ENCODE measurements around the gene TCP11L1. TPM values are rescaled to one million over a fixed set of nuclear protein-coding genes. Genes with fewer than 3 reads are reported as not detected.

Gene TCP11L1
- total and polyA plus RNA-seq, 7 donors, result 4.2 to 70.3 (median 38.7) TPM

DNA sequence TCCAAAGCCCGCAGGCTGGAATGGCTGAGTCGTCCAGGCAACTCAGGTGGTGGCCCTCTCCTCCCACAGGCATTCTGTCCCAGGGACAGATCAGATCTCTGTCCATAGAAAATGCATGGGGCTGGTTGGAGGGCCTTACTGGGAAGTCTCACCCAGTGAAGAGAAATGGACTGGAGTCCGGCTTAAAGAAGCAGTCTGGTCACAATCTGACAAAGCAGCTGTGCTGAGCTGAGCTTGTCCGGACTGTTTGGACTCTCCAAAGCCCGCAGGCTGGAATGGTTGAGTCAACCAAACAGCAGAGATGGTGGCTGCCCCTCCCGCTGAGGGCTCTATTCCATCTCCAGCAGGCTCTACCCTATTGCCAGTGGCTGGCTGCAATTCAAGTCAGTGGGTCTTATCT is 38.1 kb upstream of the TCP11L1 start:
- 79 to 86% methylated on average over 6 of the region's 6 CpGs for WGBS, 2 donors
- no peak for DNase-seq
- intact Hi-C loops (cut with DNase I), result no loop called here
- TF ChIP-seq EP300 (IDR thresholded peaks at IDR 0.05), result no peak
- no peaks in the 10 kb centered on the region for H3K27me3 ChIP-seq
- no peaks in the 10 kb centered on the region for H3K36me3 ChIP-seq
- H3K4me1 ChIP-seq, result peaks cover 0 to 17% (median 11%) of the 10 kb centered on the region in 4 donors
- no peak overlapping the region for H3K4me3 ChIP-seq
- H3K27ac ChIP-seq, result no peak overlapping the region
- no peaks in the 10 kb centered on the region for H3K9me3 ChIP-seq

DNA sequence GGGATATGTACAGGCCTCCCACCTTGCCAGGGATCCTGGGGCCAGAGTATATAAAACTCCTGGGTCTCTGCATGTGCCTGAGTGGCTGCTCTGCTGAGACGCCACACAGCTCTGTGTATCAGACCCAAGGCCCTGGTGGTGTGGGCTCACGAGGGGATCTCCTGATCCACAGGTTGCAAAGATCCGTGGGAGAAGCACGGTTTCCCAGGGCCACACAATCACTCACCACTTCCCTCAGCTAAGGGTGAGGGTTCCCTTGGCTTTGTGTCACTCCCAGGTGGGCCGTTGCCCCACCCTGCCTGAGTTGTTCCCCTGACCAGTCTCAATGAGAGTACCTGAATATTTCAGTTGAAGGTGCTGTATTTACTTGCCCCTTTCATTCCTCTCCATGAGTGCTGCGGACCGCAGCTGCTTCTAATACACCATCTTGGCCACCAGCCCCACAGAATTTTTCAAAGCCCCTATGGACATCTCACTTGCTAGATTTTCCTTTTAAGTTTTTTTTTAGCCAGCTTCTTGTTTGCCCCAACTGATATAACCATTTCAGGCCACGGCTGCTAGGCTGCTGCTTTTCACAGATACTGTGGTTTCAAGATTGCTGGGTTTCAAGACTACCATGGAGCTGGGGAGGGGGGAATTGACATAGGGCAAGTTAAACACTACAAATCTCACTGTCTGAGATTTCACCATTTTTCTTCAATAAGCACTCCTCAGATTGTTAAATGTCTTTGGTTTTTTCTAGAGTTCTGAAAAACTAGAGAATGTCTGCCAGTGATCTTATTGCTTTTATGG is 37.4 kb upstream of the TCP11L1 start:
- H3K9me3 ChIP-seq, result no peaks in the 10 kb centered on the region
- no peaks in the 10 kb centered on the region for H3K36me3 ChIP-seq
- peaks cover 0 to 17% (median 11%) of the 10 kb centered on the region in 4 donors for H3K4me1 ChIP-seq
- intact Hi-C loops (cut with DNase I), result no loop called here
- H3K27ac ChIP-seq, result no peak overlapping the region
- H3K4me3 ChIP-seq, result no peak overlapping the region
- TF ChIP-seq POLR2AphosphoS5 (IDR thresholded peaks at IDR 0.05) (no peak), POLR2A (IDR thresholded peaks at IDR 0.05) (no peak), EP300 (IDR thresholded peaks at IDR 0.05) (no peak)
- TF ChIP-seq, protein P1, sequence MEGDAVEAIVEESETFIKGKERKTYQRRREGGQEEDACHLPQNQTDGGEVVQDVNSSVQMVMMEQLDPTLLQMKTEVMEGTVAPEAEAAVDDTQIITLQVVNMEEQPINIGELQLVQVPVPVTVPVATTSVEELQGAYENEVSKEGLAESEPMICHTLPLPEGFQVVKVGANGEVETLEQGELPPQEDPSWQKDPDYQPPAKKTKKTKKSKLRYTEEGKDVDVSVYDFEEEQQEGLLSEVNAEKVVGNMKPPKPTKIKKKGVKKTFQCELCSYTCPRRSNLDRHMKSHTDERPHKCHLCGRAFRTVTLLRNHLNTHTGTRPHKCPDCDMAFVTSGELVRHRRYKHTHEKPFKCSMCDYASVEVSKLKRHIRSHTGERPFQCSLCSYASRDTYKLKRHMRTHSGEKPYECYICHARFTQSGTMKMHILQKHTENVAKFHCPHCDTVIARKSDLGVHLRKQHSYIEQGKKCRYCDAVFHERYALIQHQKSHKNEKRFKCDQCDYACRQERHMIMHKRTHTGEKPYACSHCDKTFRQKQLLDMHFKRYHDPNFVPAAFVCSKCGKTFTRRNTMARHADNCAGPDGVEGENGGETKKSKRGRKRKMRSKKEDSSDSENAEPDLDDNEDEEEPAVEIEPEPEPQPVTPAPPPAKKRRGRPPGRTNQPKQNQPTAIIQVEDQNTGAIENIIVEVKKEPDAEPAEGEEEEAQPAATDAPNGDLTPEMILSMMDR (IDR thresholded peaks at IDR 0.05), result no peak
- DNase-seq, result no peak
- WGBS, 2 donors, result 88 to 92% methylated on average over 8 of the region's 8 CpGs
- H3K27me3 ChIP-seq, result no peaks in the 10 kb centered on the region

DNA sequence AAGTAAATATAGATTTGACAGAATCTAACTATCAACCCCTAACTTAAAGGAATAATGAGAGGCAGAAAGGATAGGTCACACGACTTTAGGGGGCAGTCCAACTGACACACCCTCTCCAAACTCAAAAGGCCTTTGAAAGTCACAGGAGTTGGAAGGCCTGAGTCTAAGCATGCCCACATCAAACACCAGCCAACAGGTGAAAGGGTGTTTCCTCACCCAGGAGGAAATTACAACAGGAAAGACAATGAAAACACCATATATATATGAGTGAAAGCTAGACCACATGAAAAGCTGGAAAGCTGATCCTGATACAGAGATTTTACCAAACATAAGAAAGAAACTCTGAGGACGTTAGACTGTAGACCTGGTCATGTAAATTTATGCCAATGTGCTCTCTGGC is 34.2 kb upstream of the TCP11L1 start:
- H3K27me3 ChIP-seq, result no peaks in the 10 kb centered on the region
- no peak for DNase-seq
- no peak overlapping the region for H3K27ac ChIP-seq
- no peak overlapping the region for H3K4me3 ChIP-seq
- no peaks in the 10 kb centered on the region for H3K36me3 ChIP-seq
- H3K4me1 ChIP-seq, result peaks cover 0 to 9% (median 6%) of the 10 kb centered on the region in 4 donors
- WGBS, 2 donors, result 16 to 38% methylated on average over 2 of the region's 2 CpGs
- intact Hi-C loops (cut with DNase I), result no loop called here
- TF ChIP-seq POLR2AphosphoS5 (IDR thresholded peaks at IDR 0.05) (no peak), POLR2A (IDR thresholded peaks at IDR 0.05) (no peak)
- no peaks in the 10 kb centered on the region for H3K9me3 ChIP-seq

DNA sequence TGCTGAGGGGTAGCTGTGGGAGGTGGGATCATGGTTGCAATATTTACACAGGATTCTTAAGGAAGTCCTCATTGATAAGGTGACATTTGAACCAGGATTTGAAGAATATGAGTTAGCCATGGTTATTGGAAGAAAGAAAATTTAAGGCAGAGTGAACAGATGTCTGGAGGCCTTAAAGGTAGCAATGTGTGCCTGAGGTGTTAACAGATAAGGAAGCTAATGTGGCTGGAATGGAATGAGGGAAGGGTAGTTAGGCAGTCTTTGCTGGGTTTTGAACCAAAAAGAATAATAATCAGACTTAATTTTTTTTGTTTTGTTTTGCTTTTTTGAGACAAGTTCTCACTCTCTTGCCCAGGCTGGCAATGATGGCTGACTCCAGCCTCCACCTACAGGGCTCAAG is 33.4 kb upstream of the TCP11L1 start:
- intact Hi-C loops (cut with DNase I), result no loop called here

DNA sequence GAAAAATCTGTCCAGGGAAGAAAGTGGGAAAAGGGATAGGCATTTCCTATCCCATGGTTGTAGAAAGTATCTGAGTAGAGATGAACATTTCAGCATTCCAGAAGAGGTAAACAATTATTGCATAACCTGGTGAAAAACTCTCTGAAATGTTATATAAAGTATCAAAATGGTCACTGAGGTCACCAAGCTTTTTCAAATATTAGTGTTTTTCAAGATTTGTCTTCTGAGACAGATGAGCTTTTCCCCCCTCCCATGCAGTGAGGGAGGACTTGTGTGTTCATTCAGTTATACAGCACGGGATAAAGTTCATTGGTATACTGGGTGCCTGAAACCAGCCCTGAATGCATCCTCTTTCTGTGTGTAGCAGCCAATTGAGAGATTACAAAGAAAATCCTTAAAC is 25.6 kb upstream of the TCP11L1 start:
- DNase-seq, result no peak
- Histone ChIP-seq H3K27ac (no peak overlapping the region), H3K9me3 (no peaks in the 10 kb centered on the region), H3K4me3 (no peak overlapping the region), H3K36me3 (no peaks in the 10 kb centered on the region), H3K4me1 (peaks cover 0 to 13% (median 10%) of the 10 kb centered on the region in 4 donors), H3K27me3 (no peaks in the 10 kb centered on the region)
- intact Hi-C loops (cut with DNase I), result loop anchor here (10.0 kb wide), 1 partner anchor 49 kb away; no protein-coding TSS in a partner anchor
- no peak for TF ChIP-seq EP300 (IDR thresholded peaks at IDR 0.05)
- TF ChIP-seq POLR2A (IDR thresholded peaks at IDR 0.05), result no peak
- 8 to 46% methylated on average over 1 of the region's 1 CpG for WGBS, 2 donors

More for the DNA sequence above, 33.4 kb upstream of the TCP11L1 start:
- TF ChIP-seq, protein P1 (IDR thresholded peaks at IDR 0.05), result no peak
- TF ChIP-seq EP300 (IDR thresholded peaks at IDR 0.05) (no peak), POLR2AphosphoS5 (IDR thresholded peaks at IDR 0.05) (no peak), POLR2A (IDR thresholded peaks at IDR 0.05) (no peak)
- H3K4me1 ChIP-seq, result peaks cover 0 to 1% (median 0%) of the 10 kb centered on the region in 4 donors
- DNase-seq, result no peak
- no peaks in the 10 kb centered on the region for H3K27me3 ChIP-seq
- H3K4me3 ChIP-seq, result no peak overlapping the region
- no peak overlapping the region for H3K27ac ChIP-seq
- H3K36me3 ChIP-seq, result no peaks in the 10 kb centered on the region
- H3K9me3 ChIP-seq, result no peaks in the 10 kb centered on the region

DNA sequence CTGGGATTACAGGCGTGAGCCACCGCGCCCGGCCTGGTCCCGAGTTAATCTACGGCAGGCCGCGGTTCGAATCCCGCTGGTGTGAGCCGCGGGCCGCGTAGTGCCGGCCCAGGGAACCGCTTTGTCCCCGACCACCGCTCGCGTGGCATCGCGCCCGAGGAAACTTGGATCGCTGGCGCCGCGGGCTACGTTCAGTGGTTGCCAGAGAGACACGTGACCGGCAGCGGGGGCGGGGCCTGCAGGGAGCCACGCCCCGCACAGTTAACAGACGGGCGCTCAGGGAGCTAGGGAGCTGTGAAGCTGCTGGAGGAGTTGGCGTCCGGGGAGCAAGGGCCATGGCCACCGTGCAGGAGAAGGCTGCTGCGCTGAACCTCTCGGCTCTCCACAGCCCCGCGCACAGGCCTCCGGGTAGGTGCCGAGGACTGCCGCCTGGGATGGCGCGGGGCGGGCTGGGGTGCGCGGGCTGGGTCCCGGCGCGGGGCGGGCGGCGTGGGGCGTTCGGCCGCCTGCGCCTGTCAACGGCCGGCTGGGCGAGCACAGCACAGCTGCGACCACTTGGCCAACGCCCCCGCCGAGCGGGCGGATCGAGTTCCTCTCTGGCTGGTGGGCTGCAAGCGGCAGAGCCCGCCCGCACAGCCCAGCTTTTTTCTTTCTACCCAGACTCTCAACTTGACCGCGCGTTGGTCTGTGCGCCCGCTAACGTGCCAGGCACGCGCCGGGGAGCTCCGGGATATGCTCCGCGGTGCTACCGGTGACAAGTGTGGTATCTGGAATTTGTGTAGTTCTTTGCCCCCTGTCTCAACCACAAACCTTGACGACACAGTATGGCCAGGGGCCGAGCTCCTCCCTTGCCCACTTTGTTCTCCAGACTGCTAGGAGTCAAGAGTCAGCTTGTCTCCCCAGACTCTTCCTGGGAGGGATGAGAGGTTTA is 23.5 kb upstream of the TCP11L1 start, which contains the start of gene DEPDC7:
Gene DEPDC7, plus strand, starts transcription at position 258 of the 931 bp plus-strand sequence. Its CDS starts 78 bp downstream, at position 336.
- Histone ChIP-seq H3K27me3 (no peaks in the 10 kb centered on the region), H3K4me3 (peak within 1 kb of the TSS; percentile 40 to 77 (median 66)), H3K9me3 (no peaks in the 10 kb centered on the region), H3K36me3 (no peaks in the 10 kb centered on the region), H3K4me1 (peaks cover 0 to 13% (median 10%) of the 10 kb centered on the region in 4 donors), H3K27ac (peak within 1 kb of the TSS; percentile 62 to 82 (median 74))
- TF ChIP-seq, protein P1 (IDR thresholded peaks at IDR 0.05), result no peak
- TF ChIP-seq POLR2AphosphoS5 (IDR thresholded peaks at IDR 0.05), result peak; percentile 42 to 78 (median 65)
- peak; percentile 94 for DNase-seq
- intact Hi-C loops (cut with DNase I), result loop anchor here (1.0 to 10.0 kb wide), 2 partner anchors 46 to 51 kb away; no protein-coding TSS in a partner anchor
- WGBS, 2 donors, result 5 to 6% methylated on average over 89 of the region's 89 CpGs

Measured in sigmoid colon (tissue), 7 donors.